PC-3 (cell line): ENCODE measurements around the gene PCSK5. TPM values are rescaled to one million over a fixed set of nuclear protein-coding genes. Genes with fewer than 3 reads are reported as not detected.
A peak's percentile ranks its signal among the peaks of the same experiment; 100 is the strongest.

Source experiments
- ATAC-seq: fragments of 200-7000 bp; cut with Tn5 transposase; 2 replicates; pipeline ENCODE4 v1.9.1; 2020; ENCODE audit warnings: mild to moderate bottlenecking, moderate library complexity
- BruUV-seq: library from RNA; stranded (reverse); fragments of 400-500 nt; replicated peaks from 2 replicates; lab custom pipeline; 2021; lab: Mats Ljungman, UMichigan
- CTCF ChIA-PET: fragments of 300-600 bp; sonication (Branson Sonifier 250); formaldehyde crosslinking; loops from one replicate; lab custom pipeline; 2022; ENCODE audit warnings: antibody characterized with exemption; lab: Charles Lee
- POLR2A ChIA-PET: fragments of 300-600 bp; sonication (Branson Sonifier 250); formaldehyde crosslinking; loops from one replicate; lab custom pipeline; 2022; ENCODE audit warnings: antibody characterized with exemption; ENCODE audit not compliant: unreplicated experiment; lab: Charles Lee
- DNase-seq: peaks from one replicate; pipeline ENCODE4 v3.0.0-alpha.2; 2015
- H2AFZ ChIP-seq: fragments of 300-600 bp; sonication (generic); 2 replicates; pipeline ENCODE4 v1.6.0; 2016; ENCODE audit warnings: antibody characterized with exemption, low read length
- H3F3A ChIP-seq: fragments of 300-600 bp; sonication (generic); one replicate; pipeline ENCODE4 v1.6.0; 2017; ENCODE audit warnings: antibody characterized with exemption, low read length, control low read depth, mild to moderate bottlenecking; ENCODE audit not compliant: unreplicated experiment
- H3K27ac ChIP-seq: fragments of 300-600 bp; sonication (generic); 2 replicates; pipeline ENCODE4 v1.5.1; 2016; ENCODE audit warnings: mild to moderate bottlenecking, low read length
- H3K27me3 ChIP-seq: fragments of 300-600 bp; sonication (generic); 2 replicates; pipeline ENCODE4 v1.6.1; 2016; ENCODE audit warnings: low read length, mixed read lengths
- H3K36me3 ChIP-seq: fragments of 300-600 bp; sonication (generic); 2 replicates; pipeline ENCODE4 v1.6.1; 2016; ENCODE audit warnings: low read depth, mixed run types, low read length, mixed read lengths
- H3K4me1 ChIP-seq: fragments of 300-600 bp; sonication (generic); 2 replicates; pipeline ENCODE4 v1.5.1; 2016; ENCODE audit warnings: low read length; ENCODE audit not compliant: insufficient read depth
- H3K4me2 ChIP-seq: fragments of 300-600 bp; sonication (generic); 2 replicates; pipeline ENCODE4 v1.6.0; 2016; ENCODE audit warnings: low read length
- H3K4me3 ChIP-seq: fragments of 300-600 bp; sonication (generic); 2 replicates; pipeline ENCODE4 v1.5.1; 2016; ENCODE audit warnings: mild to moderate bottlenecking, low read length, mixed read lengths
- H3K79me2 ChIP-seq: fragments of 300-600 bp; sonication (generic); 2 replicates; pipeline ENCODE4 v1.6.1; 2017; ENCODE audit warnings: low read length, mixed read lengths
- H3K9ac ChIP-seq: fragments of 300-600 bp; sonication (generic); 2 replicates; pipeline ENCODE4 v1.6.0; 2016; ENCODE audit warnings: mild to moderate bottlenecking, low read length
- H3K9me2 ChIP-seq: fragments of 300-600 bp; sonication (generic); replicated peaks from 2 replicates; pipeline ENCODE4 v1.6.1; 2016; ENCODE audit warnings: mixed run types, low read length, mixed read lengths
- H3K9me3 ChIP-seq: fragments of 300-600 bp; sonication (generic); 2 replicates; pipeline ENCODE4 v1.6.1; 2016; ENCODE audit warnings: low read length, mixed read lengths
- H4K20me1 ChIP-seq: fragments of 300-600 bp; sonication (generic); 2 replicates; pipeline ENCODE4 v1.6.1; 2016; ENCODE audit warnings: low read length, mixed read lengths
- EZH2 ChIP-seq: fragments of 300-600 bp; sonication (generic); IDR thresholded peaks from one replicate; pipeline ENCODE4 v1.6.1; 2017; ENCODE audit warnings: antibody characterized with exemption, mild to moderate bottlenecking, low read length; ENCODE audit not compliant: unreplicated experiment
- EZH2phosphoT487 ChIP-seq: fragments of 300-600 bp; sonication (generic); IDR thresholded peaks from 2 replicates; pipeline ENCODE4 v1.6.1; 2018; ENCODE audit warnings: mild to moderate bottlenecking, antibody characterized with exemption, low read length, borderline replicate concordance
- intact Hi-C: fragments of 100-400 bp; cut with micrococcal nuclease; formaldehyde crosslinking; loops from 2 replicates; pipeline ENCODE4 v1.9.0; 2023
- total RNA-seq: library from RNA; depleted of rRNA; stranded (reverse); fragments of >200 nt; gene quantifications from 2 replicates; pipeline ENCODE4 v1.2.3, GENCODE V29; 2014
- TF ChIP-seq, protein P1 (sequence below): fragments of 300-600 bp; sonication (generic); conservative IDR thresholded peaks from 2 replicates; pipeline ENCODE4 v1.5.1; 2017; ENCODE audit warnings: antibody characterized with exemption, low read depth, mild to moderate bottlenecking, low read length

PCSK5 gene
- total RNA-seq, 1 experiment from 2014 or later = not detected

- Histone ChIP-seq H3K4me2 (no peak overlapping the region), H4K20me1 (no peaks in the 10 kb centered on the region), H3K9ac (no peak overlapping the region), H3K9me2 (no peaks in the 10 kb centered on the region), H3K36me3 (no peaks in the 10 kb centered on the region), H3K4me1 (no peaks in the 10 kb centered on the region), H3K79me2 (no peaks in the 10 kb centered on the region), H3K4me3 (no peak overlapping the region), H2AFZ (no peak overlapping the region), H3F3A (no peaks in the 10 kb centered on the region), H3K9me3 (no peaks in the 10 kb centered on the region), H3K27me3 (no peaks in the 10 kb centered on the region), H3K27ac (no peak overlapping the region)
- no TSS peak for BruUV-seq
- ATAC-seq (no peak), DNase-seq (no peak)
- ChIA-PET POLR2A (no interaction called here), CTCF (no interaction called here)
- intact Hi-C loops = no loop called here
- TF ChIP-seq, protein P1, sequence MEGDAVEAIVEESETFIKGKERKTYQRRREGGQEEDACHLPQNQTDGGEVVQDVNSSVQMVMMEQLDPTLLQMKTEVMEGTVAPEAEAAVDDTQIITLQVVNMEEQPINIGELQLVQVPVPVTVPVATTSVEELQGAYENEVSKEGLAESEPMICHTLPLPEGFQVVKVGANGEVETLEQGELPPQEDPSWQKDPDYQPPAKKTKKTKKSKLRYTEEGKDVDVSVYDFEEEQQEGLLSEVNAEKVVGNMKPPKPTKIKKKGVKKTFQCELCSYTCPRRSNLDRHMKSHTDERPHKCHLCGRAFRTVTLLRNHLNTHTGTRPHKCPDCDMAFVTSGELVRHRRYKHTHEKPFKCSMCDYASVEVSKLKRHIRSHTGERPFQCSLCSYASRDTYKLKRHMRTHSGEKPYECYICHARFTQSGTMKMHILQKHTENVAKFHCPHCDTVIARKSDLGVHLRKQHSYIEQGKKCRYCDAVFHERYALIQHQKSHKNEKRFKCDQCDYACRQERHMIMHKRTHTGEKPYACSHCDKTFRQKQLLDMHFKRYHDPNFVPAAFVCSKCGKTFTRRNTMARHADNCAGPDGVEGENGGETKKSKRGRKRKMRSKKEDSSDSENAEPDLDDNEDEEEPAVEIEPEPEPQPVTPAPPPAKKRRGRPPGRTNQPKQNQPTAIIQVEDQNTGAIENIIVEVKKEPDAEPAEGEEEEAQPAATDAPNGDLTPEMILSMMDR = no peak
- no peak for TF ChIP-seq EZH2phosphoT487
- no peak for TF ChIP-seq EZH2
These were observed 356.2 kb downstream of the PCSK5 start for GRCh38 chr9:76246680-76247079.

DNA sequence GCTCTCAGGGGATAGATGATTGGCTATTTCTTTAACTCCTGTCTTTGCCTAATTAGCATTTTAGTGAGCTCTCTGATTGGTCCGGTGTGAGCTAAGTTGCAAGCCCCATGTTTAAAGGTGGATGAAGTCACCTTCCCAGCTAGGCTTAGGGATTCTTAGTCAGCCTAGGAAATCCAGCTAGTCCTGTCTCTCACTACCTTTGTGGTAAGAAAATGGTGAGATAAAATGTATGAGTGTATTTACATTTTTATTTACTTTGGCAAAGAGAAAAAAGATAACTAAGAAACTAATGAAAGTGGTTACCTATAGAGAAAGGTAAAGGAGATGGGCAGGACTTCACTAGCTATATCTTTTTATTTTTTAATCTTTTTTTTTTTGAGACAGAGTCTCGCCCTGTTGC is 357.0 kb downstream of the PCSK5 start:
- ATAC-seq = no peak
- Histone ChIP-seq H3K9ac (no peak overlapping the region), H3K9me3 (no peaks in the 10 kb centered on the region), H3K36me3 (no peaks in the 10 kb centered on the region), H3K27me3 (no peaks in the 10 kb centered on the region), H3K4me1 (no peaks in the 10 kb centered on the region), H3F3A (no peaks in the 10 kb centered on the region), H3K4me2 (no peak overlapping the region), H3K9me2 (no peaks in the 10 kb centered on the region), H3K79me2 (no peaks in the 10 kb centered on the region), H3K4me3 (no peak overlapping the region), H2AFZ (no peak overlapping the region), H4K20me1 (no peaks in the 10 kb centered on the region), H3K27ac (no peak overlapping the region)
- no TSS peak for BruUV-seq
- intact Hi-C loops = no loop called here
- ChIA-PET CTCF (no interaction called here), POLR2A (no interaction called here)
- peak; percentile 3 for DNase-seq
- no peak for TF ChIP-seq EZH2phosphoT487
- TF ChIP-seq, protein P1 = no peak
- no peak for TF ChIP-seq EZH2

DNA sequence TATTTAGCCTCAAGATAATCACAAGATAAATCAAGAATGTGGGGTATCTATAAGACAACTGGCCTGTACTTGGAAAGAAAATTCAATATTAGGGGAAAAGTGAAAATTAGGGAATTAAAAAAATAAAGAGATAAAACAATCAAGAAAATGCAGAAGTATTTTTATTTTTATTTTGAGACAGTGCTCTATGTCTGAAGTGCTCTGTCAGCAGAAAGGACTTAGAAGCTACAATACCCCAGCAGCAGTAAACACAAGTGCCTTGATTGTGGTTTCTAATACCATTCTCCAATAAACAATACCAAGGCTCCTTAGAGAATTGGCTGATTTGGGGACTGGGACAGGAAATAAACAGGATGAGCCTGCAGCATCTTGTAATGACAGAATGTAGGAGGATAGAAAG is 358.8 kb downstream of the PCSK5 start:
- H3K27ac ChIP-seq = no peak overlapping the region
- H3K9me2 ChIP-seq = no peaks in the 10 kb centered on the region
- no peaks in the 10 kb centered on the region for H3F3A ChIP-seq
- no peaks in the 10 kb centered on the region for H3K27me3 ChIP-seq
- no peaks in the 10 kb centered on the region for H3K36me3 ChIP-seq
- H3K4me3 ChIP-seq = no peak overlapping the region
- no peaks in the 10 kb centered on the region for H3K9me3 ChIP-seq
- no peak for TF ChIP-seq EZH2
- TF ChIP-seq EZH2phosphoT487 = no peak
- TF ChIP-seq, protein P1 = no peak
- no peak overlapping the region for H2AFZ ChIP-seq
- no peak overlapping the region for H3K4me2 ChIP-seq
- intact Hi-C loops = no loop called here
- H3K9ac ChIP-seq = no peak overlapping the region
- H3K79me2 ChIP-seq = no peaks in the 10 kb centered on the region
- no peak for DNase-seq
- no peaks in the 10 kb centered on the region for H3K4me1 ChIP-seq
- ChIA-PET POLR2A (no interaction called here), CTCF (no interaction called here)
- H4K20me1 ChIP-seq = no peaks in the 10 kb centered on the region
- no peak for ATAC-seq
- no TSS peak for BruUV-seq
